DND-41 (cell line): ENCODE results near the gene RNF220.

Experiments used
- ATAC-seq: fragments of 200-7000 bp; cut with Tn5 transposase; 3 replicates; pipeline ENCODE4 v1.9.1; 2021; ENCODE audit warnings: low read depth; ENCODE audit not compliant: insufficient read depth
- DNase-seq: peaks from one replicate; pipeline ENCODE4 v3.0.0-alpha.2; 2020
- H2AFZ ChIP-seq: 2 replicates; pipeline ENCODE4 v1.6.0; 2012; ENCODE audit warnings: low read depth, low read length
- H3K27ac ChIP-seq: 2 replicates; pipeline ENCODE4 v1.5.1; 2012; ENCODE audit warnings: low read length, inconsistent platforms
- H3K27me3 ChIP-seq: fragments of 200-600 bp; sonication (generic); 2 replicates; pipeline ENCODE4 v1.6.0; 2012; ENCODE audit warnings: low read length, mild to moderate bottlenecking, inconsistent platforms; ENCODE audit not compliant: insufficient read depth, poor library complexity
- H3K36me3 ChIP-seq: 2 replicates; pipeline ENCODE4 v1.5.1; 2012; ENCODE audit warnings: low read length, inconsistent platforms; ENCODE audit not compliant: insufficient read depth
- H3K4me1 ChIP-seq: 2 replicates; pipeline ENCODE4 v1.5.1; 2012; ENCODE audit warnings: mild to moderate bottlenecking, low read length; ENCODE audit not compliant: insufficient read depth
- H3K4me2 ChIP-seq: 2 replicates; pipeline ENCODE4 v1.6.0; 2012; ENCODE audit warnings: mild to moderate bottlenecking, moderate library complexity, low read length, inconsistent platforms; ENCODE audit not compliant: insufficient read depth
- H3K4me3 ChIP-seq, 2 experiments: fragments of 200-600 bp in 1 of 2; shearing (Covaris generic) in 1 of 2; 2 replicates each; pipeline ENCODE4 v1.5.1; 2012 to 2016; ENCODE audit warnings: inconsistent platforms in 2 of 2, low read length in 2 of 2, mild to moderate bottlenecking in 2 of 2, low read depth in 1 of 2, moderate library complexity in 1 of 2
- H3K79me2 ChIP-seq: 2 replicates; pipeline ENCODE4 v1.6.0; 2012; ENCODE audit warnings: low read length, inconsistent platforms; ENCODE audit not compliant: insufficient read depth
- H3K9ac ChIP-seq: 2 replicates; pipeline ENCODE4 v1.6.0; 2012; ENCODE audit warnings: low read depth, mild to moderate bottlenecking, inconsistent platforms, low read length, moderate library complexity
- H3K9me3 ChIP-seq: 2 replicates; pipeline ENCODE4 v1.5.1; 2012; ENCODE audit warnings: low read length, moderate library complexity, mild to moderate bottlenecking, inconsistent platforms; ENCODE audit not compliant: insufficient read depth, severe bottlenecking
- H4K20me1 ChIP-seq: 2 replicates; pipeline ENCODE4 v1.6.0; 2012; ENCODE audit warnings: low read length; ENCODE audit not compliant: insufficient read depth
- EZH2 ChIP-seq: IDR thresholded peaks from 3 replicates; pipeline ENCODE4 v1.6.1; 2012; ENCODE audit warnings: borderline replicate concordance, low read depth, mild to moderate bottlenecking, moderate library complexity, low read length, inconsistent platforms; ENCODE audit not compliant: severe bottlenecking
- TF ChIP-seq, protein P1 (sequence below): IDR thresholded peaks from 2 replicates; pipeline ENCODE4 v1.5.1; 2012; ENCODE audit warnings: borderline replicate concordance, low read length, moderate library complexity, mild to moderate bottlenecking; ENCODE audit not compliant: poor library complexity, severe bottlenecking; ENCODE audit errors: extremely low read depth

Gene RNF220

DNA sequence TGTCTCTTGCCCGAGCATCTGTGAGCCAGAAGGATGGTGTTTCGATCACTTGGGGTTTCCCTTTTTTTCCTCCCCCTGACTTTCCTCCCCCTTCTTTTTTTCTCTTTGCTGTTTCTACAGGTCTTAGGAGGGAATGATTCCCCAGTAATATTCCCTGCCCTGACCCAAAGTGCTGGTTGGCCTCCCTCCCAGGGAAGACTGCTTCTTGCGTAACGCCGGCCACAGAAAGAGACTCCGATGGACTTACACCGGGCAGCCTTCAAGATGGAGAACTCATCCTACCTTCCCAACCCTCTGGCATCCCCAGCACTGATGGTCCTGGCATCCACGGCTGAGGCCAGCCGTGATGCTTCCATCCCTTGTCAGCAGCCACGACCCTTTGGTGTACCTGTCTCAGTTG lies 6.8 kb downstream of the RNF220 start:
- Histone ChIP-seq H4K20me1 (no peaks in the 10 kb centered on the region), H3K9me3 (no peaks in the 10 kb centered on the region), H3K27me3 (peaks cover 56% of the 10 kb centered on the region), H3K4me2 (no peak overlapping the region), H3K79me2 (no peaks in the 10 kb centered on the region), H2AFZ (no peak overlapping the region), H3K9ac (no peak overlapping the region), H3K4me3 (no peak overlapping the region), H3K4me1 (no peaks in the 10 kb centered on the region), H3K36me3 (no peaks in the 10 kb centered on the region), H3K27ac (no peak overlapping the region)
- TF ChIP-seq, protein P1, sequence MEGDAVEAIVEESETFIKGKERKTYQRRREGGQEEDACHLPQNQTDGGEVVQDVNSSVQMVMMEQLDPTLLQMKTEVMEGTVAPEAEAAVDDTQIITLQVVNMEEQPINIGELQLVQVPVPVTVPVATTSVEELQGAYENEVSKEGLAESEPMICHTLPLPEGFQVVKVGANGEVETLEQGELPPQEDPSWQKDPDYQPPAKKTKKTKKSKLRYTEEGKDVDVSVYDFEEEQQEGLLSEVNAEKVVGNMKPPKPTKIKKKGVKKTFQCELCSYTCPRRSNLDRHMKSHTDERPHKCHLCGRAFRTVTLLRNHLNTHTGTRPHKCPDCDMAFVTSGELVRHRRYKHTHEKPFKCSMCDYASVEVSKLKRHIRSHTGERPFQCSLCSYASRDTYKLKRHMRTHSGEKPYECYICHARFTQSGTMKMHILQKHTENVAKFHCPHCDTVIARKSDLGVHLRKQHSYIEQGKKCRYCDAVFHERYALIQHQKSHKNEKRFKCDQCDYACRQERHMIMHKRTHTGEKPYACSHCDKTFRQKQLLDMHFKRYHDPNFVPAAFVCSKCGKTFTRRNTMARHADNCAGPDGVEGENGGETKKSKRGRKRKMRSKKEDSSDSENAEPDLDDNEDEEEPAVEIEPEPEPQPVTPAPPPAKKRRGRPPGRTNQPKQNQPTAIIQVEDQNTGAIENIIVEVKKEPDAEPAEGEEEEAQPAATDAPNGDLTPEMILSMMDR = no peak
- no peak for TF ChIP-seq EZH2
- ATAC-seq = no peak
- no peak for DNase-seq

- H3K9ac ChIP-seq = no peak overlapping the region
- no peak for DNase-seq
- no peaks in the 10 kb centered on the region for H4K20me1 ChIP-seq
- no peak overlapping the region for H2AFZ ChIP-seq
- ATAC-seq = no peak
- H3K36me3 ChIP-seq = no peaks in the 10 kb centered on the region
- no peak for TF ChIP-seq EZH2
- TF ChIP-seq, protein P1 = no peak
- no peaks in the 10 kb centered on the region for H3K4me1 ChIP-seq
- peaks cover 54% of the 10 kb centered on the region for H3K27me3 ChIP-seq
- H3K9me3 ChIP-seq = no peaks in the 10 kb centered on the region
- H3K4me2 ChIP-seq = no peak overlapping the region
- no peak overlapping the region for H3K27ac ChIP-seq
- no peak overlapping the region for H3K4me3 ChIP-seq
- no peaks in the 10 kb centered on the region for H3K79me2 ChIP-seq
Observed at GRCh38 chr1:44412601-44413000, 7.5 kb downstream of the RNF220 start.

DNA sequence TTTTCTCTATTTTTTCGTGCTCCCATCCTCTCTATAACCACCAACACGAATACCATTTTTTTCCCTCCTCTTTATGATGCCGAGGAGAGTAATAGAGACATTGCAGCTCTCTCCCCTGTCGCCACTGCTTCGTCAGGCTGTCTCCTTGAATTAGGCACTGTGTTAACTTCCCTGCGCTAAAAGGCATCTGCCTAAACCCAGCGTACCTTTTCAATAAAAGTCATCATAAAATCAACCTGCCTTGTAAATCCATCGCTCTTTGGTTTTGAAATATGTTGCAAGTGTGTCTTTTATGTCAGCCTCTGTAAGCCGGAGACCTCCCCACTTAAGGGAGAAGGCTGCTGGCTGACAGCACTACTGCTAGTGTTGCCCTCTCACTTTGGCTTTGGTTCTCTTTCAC lies 8.7 kb downstream of the RNF220 start:
- no peak overlapping the region for H3K4me2 ChIP-seq
- no peak overlapping the region for H3K4me3 ChIP-seq
- H2AFZ ChIP-seq = no peak overlapping the region
- H3K27ac ChIP-seq = no peak overlapping the region
- TF ChIP-seq, protein P1 = no peak
- TF ChIP-seq EZH2 = no peak
- ATAC-seq = no peak
- no peaks in the 10 kb centered on the region for H3K36me3 ChIP-seq
- no peaks in the 10 kb centered on the region for H3K79me2 ChIP-seq
- no peak for DNase-seq
- no peaks in the 10 kb centered on the region for H3K4me1 ChIP-seq
- peaks cover 44% of the 10 kb centered on the region for H3K27me3 ChIP-seq
- no peaks in the 10 kb centered on the region for H3K9me3 ChIP-seq
- no peaks in the 10 kb centered on the region for H4K20me1 ChIP-seq
- no peak overlapping the region for H3K9ac ChIP-seq

DNA sequence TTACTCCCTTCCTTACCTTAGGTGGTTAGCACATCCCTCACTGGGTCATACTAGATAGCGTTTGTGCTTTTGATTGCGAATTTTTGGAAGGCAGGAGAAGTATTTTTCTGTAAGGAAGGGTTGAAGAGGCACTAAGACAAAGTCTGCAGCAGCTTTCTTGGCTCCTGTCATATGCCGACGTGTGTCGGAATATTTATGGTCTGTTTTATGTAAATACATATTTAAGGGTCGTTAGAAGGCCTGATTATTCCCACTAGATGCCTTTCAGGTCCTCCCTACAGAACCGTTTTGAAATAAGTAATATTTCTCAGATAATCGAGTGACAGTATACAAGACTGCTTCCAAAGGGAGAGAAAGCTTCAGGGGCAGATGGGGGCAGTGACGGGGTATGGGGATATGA lies 10.0 kb downstream of the RNF220 start:
- H3K27ac ChIP-seq = no peak overlapping the region
- no peak overlapping the region for H3K9ac ChIP-seq
- TF ChIP-seq EZH2 = no peak
- TF ChIP-seq, protein P1 = no peak
- DNase-seq (no peak), ATAC-seq (no peak)
- no peaks in the 10 kb centered on the region for H3K4me1 ChIP-seq
- no peak overlapping the region for H3K4me2 ChIP-seq
- H3K9me3 ChIP-seq = no peaks in the 10 kb centered on the region
- no peaks in the 10 kb centered on the region for H4K20me1 ChIP-seq
- no peaks in the 10 kb centered on the region for H3K79me2 ChIP-seq
- no peaks in the 10 kb centered on the region for H3K36me3 ChIP-seq
- peaks cover 36% of the 10 kb centered on the region for H3K27me3 ChIP-seq
- H2AFZ ChIP-seq = no peak overlapping the region
- H3K4me3 ChIP-seq = no peak overlapping the region
